Epithelial cell of proximal tubule (primary cell): ENCODE results near the gene ALDH2. TPM values are rescaled to one million over a fixed set of nuclear protein-coding genes. Genes with fewer than 3 reads are reported as not detected.

Experiments
- DNase-seq: peaks from one replicate; pipeline ENCODE4 v3.0.0-alpha.2; 2011; ENCODE audit warnings: low read depth
- H3K4me3 ChIP-seq: 2 replicates; pipeline ENCODE4 v1.5.1; 2011; ENCODE audit warnings: low read depth, mild to moderate bottlenecking, low read length
- total RNA-seq: library from RNA; depleted of rRNA; stranded (reverse); fragments of >200 nt; gene quantifications from 2 replicates; pipeline ENCODE4 v1.2.3, GENCODE V29; 2015
- TF ChIP-seq, protein P1 (sequence below): conservative IDR thresholded peaks from 2 replicates; pipeline ENCODE4 v1.5.1; 2012; ENCODE audit warnings: low read depth, mild to moderate bottlenecking, low read length

The ALDH2 gene
- total RNA-seq, 1 donor from 2014 or later, result 19.3 TPM

DNA sequence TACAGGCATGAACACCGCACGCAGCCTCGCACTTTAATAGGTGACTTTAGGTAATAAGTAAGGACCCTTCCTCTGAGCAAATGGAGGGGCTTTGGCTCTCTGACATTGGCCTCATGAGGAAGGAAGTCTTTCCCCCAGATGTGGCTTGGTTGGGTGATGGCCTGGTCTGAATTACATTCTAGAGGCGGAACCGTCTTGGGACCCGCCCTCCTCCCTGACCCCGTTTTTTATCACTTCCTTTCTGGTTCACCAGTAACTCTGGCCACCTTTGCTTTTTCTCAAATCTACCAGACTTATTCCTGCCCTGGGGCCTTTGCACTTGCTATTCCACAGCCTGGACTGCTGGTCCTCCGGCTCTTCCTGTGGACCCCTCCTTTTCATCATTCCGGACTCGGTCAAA, 13.4 kb downstream of the ALDH2 start:
- DNase-seq, result no peak
- TF ChIP-seq, protein P1, sequence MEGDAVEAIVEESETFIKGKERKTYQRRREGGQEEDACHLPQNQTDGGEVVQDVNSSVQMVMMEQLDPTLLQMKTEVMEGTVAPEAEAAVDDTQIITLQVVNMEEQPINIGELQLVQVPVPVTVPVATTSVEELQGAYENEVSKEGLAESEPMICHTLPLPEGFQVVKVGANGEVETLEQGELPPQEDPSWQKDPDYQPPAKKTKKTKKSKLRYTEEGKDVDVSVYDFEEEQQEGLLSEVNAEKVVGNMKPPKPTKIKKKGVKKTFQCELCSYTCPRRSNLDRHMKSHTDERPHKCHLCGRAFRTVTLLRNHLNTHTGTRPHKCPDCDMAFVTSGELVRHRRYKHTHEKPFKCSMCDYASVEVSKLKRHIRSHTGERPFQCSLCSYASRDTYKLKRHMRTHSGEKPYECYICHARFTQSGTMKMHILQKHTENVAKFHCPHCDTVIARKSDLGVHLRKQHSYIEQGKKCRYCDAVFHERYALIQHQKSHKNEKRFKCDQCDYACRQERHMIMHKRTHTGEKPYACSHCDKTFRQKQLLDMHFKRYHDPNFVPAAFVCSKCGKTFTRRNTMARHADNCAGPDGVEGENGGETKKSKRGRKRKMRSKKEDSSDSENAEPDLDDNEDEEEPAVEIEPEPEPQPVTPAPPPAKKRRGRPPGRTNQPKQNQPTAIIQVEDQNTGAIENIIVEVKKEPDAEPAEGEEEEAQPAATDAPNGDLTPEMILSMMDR, result no peak
- no peak overlapping the region for H3K4me3 ChIP-seq

DNA sequence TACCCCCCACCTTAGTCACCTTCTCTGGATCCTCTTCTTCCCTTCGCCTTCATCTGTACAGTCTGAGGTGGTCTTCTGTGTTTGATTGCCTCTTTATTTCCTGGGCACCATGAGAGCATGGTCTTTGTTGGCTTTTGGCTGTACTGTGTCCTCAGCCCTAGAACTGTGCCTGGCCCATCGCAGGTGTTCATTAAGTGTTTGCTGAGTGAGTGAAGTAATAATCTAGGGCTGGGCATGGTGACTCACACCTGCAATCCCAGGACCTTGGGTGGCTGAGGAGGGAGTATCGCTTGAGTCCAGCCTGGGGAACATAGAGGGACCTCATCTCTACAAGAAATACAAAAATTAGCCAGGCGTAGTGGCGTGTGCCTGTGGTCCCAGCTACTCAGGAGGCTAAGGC, 13.9 kb downstream of the ALDH2 start:
- H3K4me3 ChIP-seq, result no peak overlapping the region
- TF ChIP-seq, protein P1, result no peak
- no peak for DNase-seq

GRCh38 chr12:111781085-111781658, 14.4 kb downstream of the ALDH2 start:
- DNase-seq, result no peak
- TF ChIP-seq, protein P1, result no peak
- H3K4me3 ChIP-seq, result no peak overlapping the region

GRCh38 chr12:111783046-111783445, 16.3 kb downstream of the ALDH2 start:
- TF ChIP-seq, protein P1, result no peak
- no peak overlapping the region for H3K4me3 ChIP-seq
- no peak for DNase-seq

- no peak for DNase-seq
- TF ChIP-seq, protein P1, result no peak
- no peak overlapping the region for H3K4me3 ChIP-seq
Measured at GRCh38 chr12:111784953-111785352, 18.2 kb downstream of the ALDH2 start.

GRCh38 chr12:111785651-111786050, 18.9 kb downstream of the ALDH2 start:
- no peak for DNase-seq
- TF ChIP-seq, protein P1, result no peak
- no peak overlapping the region for H3K4me3 ChIP-seq

GRCh38 chr12:111788178-111788654, 21.5 kb downstream of the ALDH2 start:
- no peak overlapping the region for H3K4me3 ChIP-seq
- TF ChIP-seq, protein P1, result peak; percentile 59
- DNase-seq, result no peak
